GM06990 (cell line): ENCODE measurements around the gene OR6T1.

Experiments used
- DNase-seq: peaks from one replicate; pipeline ENCODE4 v3.0.0-alpha.2; 2011; ENCODE audit not compliant: insufficient read length; ENCODE audit errors: extremely low read depth
- H3K27me3 ChIP-seq: replicated peaks from 2 replicates; pipeline ENCODE4 v1.6.0; 2011; ENCODE audit warnings: low read length; ENCODE audit not compliant: control insufficient read depth, insufficient read depth
- H3K36me3 ChIP-seq: 2 replicates; pipeline ENCODE4 v1.5.1; 2011; ENCODE audit warnings: low read length; ENCODE audit not compliant: control insufficient read depth, insufficient read depth
- H3K4me3 ChIP-seq: replicated peaks from 2 replicates; pipeline ENCODE4 v1.5.1; 2011; ENCODE audit warnings: low read depth, mild to moderate bottlenecking, control low read depth, low read length
- CTCF ChIP-seq: IDR thresholded peaks from 2 replicates; pipeline ENCODE4 v1.5.1; 2011; ENCODE audit warnings: low read length, control low read depth, mild to moderate bottlenecking, inconsistent platforms; ENCODE audit not compliant: insufficient read depth, poor library complexity, severe bottlenecking

OR6T1 gene

GRCh38 chr11:123905826-123906225, 37.8 kb downstream of the OR6T1 start:
- no peaks in the 10 kb centered on the region for H3K36me3 ChIP-seq
- H3K4me3 ChIP-seq: no peak overlapping the region
- TF ChIP-seq CTCF: no peak
- H3K27me3 ChIP-seq: no peaks in the 10 kb centered on the region
- DNase-seq: no peak

- Histone ChIP-seq H3K36me3 (no peaks in the 10 kb centered on the region), H3K4me3 (no peak overlapping the region), H3K27me3 (no peaks in the 10 kb centered on the region)
- TF ChIP-seq CTCF: no peak
- no peak for DNase-seq
These were observed 38.7 kb downstream of the OR6T1 start for GRCh38 chr11:123904932-123905331.

GRCh38 chr11:123903932-123904331, 39.7 kb downstream of the OR6T1 start:
- no peak overlapping the region for H3K4me3 ChIP-seq
- DNase-seq: peak; percentile 36
- H3K36me3 ChIP-seq: no peaks in the 10 kb centered on the region
- H3K27me3 ChIP-seq: no peaks in the 10 kb centered on the region
- TF ChIP-seq CTCF: no peak

- H3K4me3 ChIP-seq: no peak within 1 kb of the TSS
- TF ChIP-seq CTCF: no peak
- H3K36me3 ChIP-seq: no peaks in the 10 kb centered on the region
- DNase-seq: no peak
- H3K27me3 ChIP-seq: no peaks in the 10 kb centered on the region
These were observed 41.8 kb downstream of the OR6T1 start, which contains the start of gene OR8D4 for GRCh38 chr11:123901867-123902266. TSS of gene OR8D4 (plus strand) at chr11:123902167. CDS start at chr11:123906432, 4,265 bp downstream.

GRCh38 chr11:123899792-123900191, 43.8 kb downstream of the OR6T1 start:
- TF ChIP-seq CTCF: no peak
- no peaks in the 10 kb centered on the region for H3K36me3 ChIP-seq
- DNase-seq: no peak

More at GRCh38 chr11:123899792-123900191, 43.8 kb downstream of the OR6T1 start:
- Histone ChIP-seq H3K27me3 (no peaks in the 10 kb centered on the region), H3K4me3 (no peak overlapping the region)
